B cell (primary cell): ENCODE results near the gene SLC9A5. TPM values are rescaled to one million over a fixed set of nuclear protein-coding genes. Genes with fewer than 3 reads are reported as not detected.

Experiments used
- ATAC-seq: fragments of 200-7000 bp; cut with Tn5 transposase; one replicate; pipeline ENCODE4 v1.10.0; 2021; ENCODE audit warnings: low read depth, mild to moderate bottlenecking, moderate number of reproducible peaks, moderate library complexity
- CTCF ChIA-PET: fragments of 350-600 bp; sonication (Branson Sonifier 250); formaldehyde crosslinking; loops from one replicate; lab custom pipeline; 2021; ENCODE audit warnings: antibody characterized with exemption, inconsistent platforms; lab: Charles Lee
- POLR2A ChIA-PET: fragments of 350-600 bp; sonication (Branson Sonifier 250); formaldehyde crosslinking; loops from one replicate; lab custom pipeline; 2021; ENCODE audit warnings: antibody characterized with exemption; lab: Charles Lee
- DNase-seq: peaks from one replicate; pipeline ENCODE4 v3.0.0; 2013
- H2AFZ ChIP-seq: 2 replicates; pipeline ENCODE4 v1.6.1; 2012; ENCODE audit warnings: mild to moderate bottlenecking, low read depth, low read length; ENCODE audit not compliant: insufficient read depth, poor library complexity, severe bottlenecking
- H3K27ac ChIP-seq, 2 donors: 1 replicate in 1 of 2; 2 replicates in 1 of 2; pipeline ENCODE4 v1.5.1; 2012 to 2013; ENCODE audit warnings: low read length in 2 of 2, mild to moderate bottlenecking in 2 of 2, moderate library complexity in 1 of 2
- H3K27me3 ChIP-seq, 4 experiments: fragments of 200-600 bp in 1 of 4; sonication (generic) in 1 of 4; replicated peaks in 1 of 4; 1 replicate in 2 of 4; 2 replicates in 2 of 4; pipeline versions ENCODE4 v1.6.1 to v1.7.0; 2013 to 2016; ENCODE audit warnings: low read length in 3 of 4, mild to moderate bottlenecking in 2 of 4, mixed read lengths in 1 of 4, moderate library complexity in 1 of 4; ENCODE audit not compliant: insufficient read depth in 4 of 4, control insufficient read depth in 3 of 4; ENCODE audit errors: control extremely low read depth in 1 of 4
- H3K36me3 ChIP-seq, 2 experiments: replicated peaks in 1 of 2; 1 replicate in 1 of 2; 2 replicates in 1 of 2; pipeline versions ENCODE4 v1.6.1 to v1.7.1; 2013; ENCODE audit warnings: low read length in 1 of 2; ENCODE audit not compliant: insufficient read depth in 2 of 2, control insufficient read depth in 1 of 2; ENCODE audit errors: control extremely low read depth in 1 of 2, extremely low read depth in 1 of 2
- H3K4me1 ChIP-seq, 2 donors: fragments of 200-600 bp in 1 of 2; sonication (generic) in 1 of 2; 1 replicate in 1 of 2; 2 replicates in 1 of 2; pipeline versions ENCODE4 v1.5.1 to v1.6.1; 2013 to 2017; ENCODE audit warnings: low read length in 2 of 2; ENCODE audit not compliant: control insufficient read depth in 2 of 2, insufficient read depth in 2 of 2
- H3K4me2 ChIP-seq: replicated peaks from 2 replicates; pipeline ENCODE3; 2012; ENCODE audit warnings: mild to moderate bottlenecking, low read depth, low read length; ENCODE audit not compliant: poor library complexity, severe bottlenecking
- H3K4me3 ChIP-seq, 5 experiments: fragments of 200-600 bp in 1 of 5; sonication (generic) in 1 of 5; 1 replicate in 3 of 5; 2 replicates in 2 of 5; pipeline versions ENCODE4 v1.5.1 to v1.7.0; 2011 to 2016; ENCODE audit warnings: low read length in 4 of 5, mild to moderate bottlenecking in 4 of 5, low read depth in 2 of 5, control low read depth in 1 of 5, moderate library complexity in 1 of 5; ENCODE audit not compliant: insufficient read depth in 1 of 5; ENCODE audit errors: control extremely low read depth in 1 of 5, extremely low read depth in 1 of 5
- H3K79me2 ChIP-seq: fragments of 200-600 bp; sonication (generic); one replicate; pipeline ENCODE4 v1.6.0; 2016; ENCODE audit warnings: low read length; ENCODE audit not compliant: control insufficient read depth, insufficient read depth
- H3K9ac ChIP-seq: fragments of 200-600 bp; sonication (generic); 2 replicates; pipeline ENCODE4 v1.6.1; 2017; ENCODE audit warnings: mild to moderate bottlenecking, low read length, moderate library complexity
- H3K9me3 ChIP-seq, 3 donors: one replicate each; pipeline versions ENCODE4 v1.6.1 to v1.7.1; 2013; ENCODE audit warnings: low read length in 2 of 3; ENCODE audit not compliant: control insufficient read depth in 2 of 3, insufficient read depth in 1 of 3; ENCODE audit errors: control extremely low read depth in 1 of 3
- H4K20me1 ChIP-seq: 2 replicates; pipeline ENCODE4 v1.6.0; 2012; ENCODE audit warnings: mild to moderate bottlenecking, low read length; ENCODE audit not compliant: insufficient read depth, control insufficient read depth, poor library complexity, severe bottlenecking
- H3K27ac Mint-ChIP-seq: one replicate; pipeline ENCODE4 v1.8.0; 2021; ENCODE audit warnings: mixed read lengths
- H3K27me3 Mint-ChIP-seq: one replicate; pipeline ENCODE4 v1.8.0; 2021; ENCODE audit warnings: mixed read lengths
- H3K4me1 Mint-ChIP-seq: one replicate; pipeline ENCODE4 v1.8.0; 2021; ENCODE audit warnings: mixed read lengths
- H3K4me3 Mint-ChIP-seq: one replicate; pipeline ENCODE4 v1.8.0; 2021; ENCODE audit warnings: mixed read lengths
- H3K9me3 Mint-ChIP-seq: one replicate; pipeline ENCODE4 v1.8.0; 2022; ENCODE audit warnings: mixed read lengths; ENCODE audit not compliant: insufficient read depth
- EZH2 ChIP-seq: IDR thresholded peaks from 2 replicates; pipeline ENCODE4 v1.6.1; 2012; ENCODE audit warnings: borderline replicate concordance, low read depth, mild to moderate bottlenecking, moderate library complexity, low read length; ENCODE audit not compliant: insufficient read depth, poor library complexity, severe bottlenecking
- WGBS: methylation state at CpG from one replicate; pipeline ENCODE4 v1.1.5; 2013; ENCODE audit warnings: missing lambda C conversion rate; ENCODE audit not compliant: insufficient coverage; 5-methylcytosine and 5-hydroxymethylcytosine counted together
- intact Hi-C: fragments of 100-400 bp; cut with micrococcal nuclease; formaldehyde crosslinking; loops from one replicate; pipeline ENCODE4 v1.10.0; 2022
- polyA plus RNA-seq: library from polyadenylated mRNA; depleted of rRNA; stranded (reverse); fragments of >200 nt; gene quantifications from 2 replicates; pipeline ENCODE4 v1.2.3, GENCODE V29; 2012
- total RNA-seq, 2 donors: library from RNA; stranded (reverse); fragments of 120-200 nt in 1 of 2; gene quantifications; 1 replicate in 1 of 2; 2 replicates in 1 of 2; pipeline versions ENCODE4 v1.2.3 to v1.2.4, GENCODE V29; 2013 to 2022
- TF ChIP-seq, protein P1 (sequence below): fragments of 200-600 bp; IDR thresholded peaks from one replicate; pipeline ENCODE4 v1.8.0; 2022; ENCODE audit warnings: antibody characterized with exemption, mild to moderate bottlenecking

Gene SLC9A5
- total and polyA plus RNA-seq, 2 donors (not counting 1 experiment from before 2014, with no cell fraction given): 1.7 TPM

DNA sequence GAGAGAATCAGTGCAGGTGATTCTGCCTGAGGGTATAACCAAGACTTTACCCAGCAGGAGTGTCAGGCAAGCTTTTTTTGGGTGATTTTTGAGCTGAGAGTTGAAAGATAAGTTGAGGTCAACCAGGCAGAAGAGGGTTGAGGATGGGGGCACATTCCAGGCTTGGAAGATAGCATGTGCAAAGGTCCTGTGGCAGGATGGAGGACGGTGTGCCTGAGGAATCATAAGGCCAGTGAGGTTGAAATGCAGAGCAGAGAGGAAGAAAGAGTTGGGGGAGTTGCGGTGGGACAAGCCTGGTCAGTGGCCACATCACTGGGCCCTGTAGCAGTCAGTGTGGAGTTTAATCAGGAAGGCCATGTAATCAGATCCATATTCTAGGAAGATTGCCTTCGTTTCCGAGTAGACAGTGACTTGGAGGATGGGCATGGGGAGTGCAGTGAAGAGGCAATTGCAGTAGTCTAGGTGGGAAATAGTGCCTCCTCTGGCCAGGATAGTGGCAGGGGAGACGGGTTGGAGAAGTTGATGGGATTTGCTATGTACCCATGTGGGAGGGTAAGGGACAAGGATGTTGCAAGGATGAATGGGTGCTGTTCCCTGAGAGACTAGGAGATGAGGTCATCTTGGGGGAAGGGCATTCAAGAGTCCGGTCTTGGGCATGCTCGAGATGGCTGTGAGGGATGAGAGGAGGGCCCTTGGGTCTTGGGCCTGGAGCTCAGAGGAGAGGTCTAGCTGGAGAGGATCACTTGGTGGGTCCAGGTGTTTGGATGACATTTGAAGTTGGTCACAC, 34.5 kb downstream of the SLC9A5 start:
- Mint-ChIP-seq H3K27me3 (no peaks in the 10 kb centered on the region), H3K9me3 (no peaks in the 10 kb centered on the region), H3K27ac (no peak overlapping the region), H3K4me3 (no peak overlapping the region), H3K4me1 (peaks cover 4% of the 10 kb centered on the region)
- no peak overlapping the region for H3K9ac ChIP-seq
- no peaks in the 10 kb centered on the region for H4K20me1 ChIP-seq
- no peaks in the 10 kb centered on the region for H3K9me3 ChIP-seq
- H3K27me3 ChIP-seq: no peaks in the 10 kb centered on the region
- TF ChIP-seq, protein P1, sequence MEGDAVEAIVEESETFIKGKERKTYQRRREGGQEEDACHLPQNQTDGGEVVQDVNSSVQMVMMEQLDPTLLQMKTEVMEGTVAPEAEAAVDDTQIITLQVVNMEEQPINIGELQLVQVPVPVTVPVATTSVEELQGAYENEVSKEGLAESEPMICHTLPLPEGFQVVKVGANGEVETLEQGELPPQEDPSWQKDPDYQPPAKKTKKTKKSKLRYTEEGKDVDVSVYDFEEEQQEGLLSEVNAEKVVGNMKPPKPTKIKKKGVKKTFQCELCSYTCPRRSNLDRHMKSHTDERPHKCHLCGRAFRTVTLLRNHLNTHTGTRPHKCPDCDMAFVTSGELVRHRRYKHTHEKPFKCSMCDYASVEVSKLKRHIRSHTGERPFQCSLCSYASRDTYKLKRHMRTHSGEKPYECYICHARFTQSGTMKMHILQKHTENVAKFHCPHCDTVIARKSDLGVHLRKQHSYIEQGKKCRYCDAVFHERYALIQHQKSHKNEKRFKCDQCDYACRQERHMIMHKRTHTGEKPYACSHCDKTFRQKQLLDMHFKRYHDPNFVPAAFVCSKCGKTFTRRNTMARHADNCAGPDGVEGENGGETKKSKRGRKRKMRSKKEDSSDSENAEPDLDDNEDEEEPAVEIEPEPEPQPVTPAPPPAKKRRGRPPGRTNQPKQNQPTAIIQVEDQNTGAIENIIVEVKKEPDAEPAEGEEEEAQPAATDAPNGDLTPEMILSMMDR: no peak
- TF ChIP-seq EZH2: no peak
- no peak overlapping the region for H3K4me2 ChIP-seq
- intact Hi-C loops: no loop called here
- ChIA-PET POLR2A (no interaction called here), CTCF (no interaction called here)
- H3K4me3 ChIP-seq: no peak overlapping the region
- WGBS: 95% methylated on average over 7 of the region's 7 CpGs
- no peak for DNase-seq
- no peaks in the 10 kb centered on the region for H3K36me3 ChIP-seq
- no peak for ATAC-seq
- H3K79me2 ChIP-seq: peaks cover 3% of the 10 kb centered on the region
- no peak overlapping the region for H2AFZ ChIP-seq
- peaks cover 6 to 7% of the 10 kb centered on the region in 2 donors for H3K4me1 ChIP-seq
- no peak overlapping the region for H3K27ac ChIP-seq

DNA sequence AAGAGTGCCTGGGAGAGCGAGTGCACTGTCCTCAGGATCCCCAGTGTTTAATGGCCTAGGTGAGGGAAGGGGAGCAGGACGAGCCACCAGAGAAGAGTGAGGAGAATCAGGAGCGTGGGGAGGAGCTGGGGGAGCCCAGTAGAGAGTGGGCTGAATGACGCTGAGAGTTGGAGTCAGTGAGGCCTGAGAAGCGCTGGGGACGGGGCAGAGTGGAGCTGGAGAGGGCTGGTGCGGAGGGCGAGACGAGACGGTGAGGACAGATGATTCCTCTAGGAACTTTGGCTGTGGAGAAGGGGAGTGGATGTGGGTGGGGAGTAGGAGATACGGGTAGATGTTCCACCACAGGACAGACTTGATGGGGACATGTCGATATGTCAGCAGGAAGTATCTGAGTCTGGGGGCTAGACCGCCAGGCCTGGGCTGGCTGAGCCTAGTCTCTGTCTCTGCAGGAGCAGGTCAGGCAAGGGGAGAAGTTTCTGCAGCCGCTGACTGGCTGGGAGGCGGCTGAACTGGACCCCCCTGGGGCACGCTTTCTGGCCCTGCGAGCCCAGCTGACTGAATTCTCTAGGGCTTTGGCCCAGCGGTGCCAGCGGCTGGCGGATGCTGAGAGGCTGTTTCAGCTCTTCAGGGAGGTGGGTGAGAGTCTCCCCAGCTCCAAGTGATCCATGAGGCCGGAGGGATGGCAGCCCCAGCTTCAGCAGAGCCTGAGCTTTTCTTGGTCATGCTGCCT, 35.2 kb downstream of the SLC9A5 start:
- Mint-ChIP-seq H3K4me1 (no peaks in the 10 kb centered on the region), H3K27me3 (no peaks in the 10 kb centered on the region), H3K9me3 (no peaks in the 10 kb centered on the region), H3K4me3 (no peak overlapping the region), H3K27ac (no peak overlapping the region)
- H2AFZ ChIP-seq: no peak overlapping the region
- no peaks in the 10 kb centered on the region for H3K9me3 ChIP-seq
- no peak overlapping the region for H3K9ac ChIP-seq
- no peak overlapping the region for H3K27ac ChIP-seq
- intact Hi-C loops: no loop called here
- no peaks in the 10 kb centered on the region for H3K4me1 ChIP-seq
- DNase-seq: no peak
- POLR2A ChIA-PET: no interaction called here
- no peak for TF ChIP-seq EZH2
- TF ChIP-seq, protein P1: no peak
- ATAC-seq: no peak
- H3K36me3 ChIP-seq: no peaks in the 10 kb centered on the region
- no peaks in the 10 kb centered on the region for H3K79me2 ChIP-seq
- CTCF ChIA-PET: no interaction called here
- H3K4me2 ChIP-seq: no peak overlapping the region
- no peaks in the 10 kb centered on the region for H3K27me3 ChIP-seq
- H4K20me1 ChIP-seq: no peaks in the 10 kb centered on the region
- no peak overlapping the region for H3K4me3 ChIP-seq
- 78% methylated on average over 21 of the region's 21 CpGs for whole genome bisulfite sequencing
